Transverse colon (tissue), 3 donors: ENCODE results near the gene JAKMIP1.

Experiments used
- EP300 ChIP-seq: sonication (generic); formaldehyde crosslinking; IDR thresholded peaks from one replicate; pipeline ENCODE4 v1.6.1; 2017; ENCODE audit warnings: antibody characterized with exemption, low read depth
- TF ChIP-seq, protein P1 (sequence below), 5 experiments: fragments of 200-600 bp in 3 of 5; fragments of 450-650 bp in 2 of 5; sonication (generic) in 3 of 5; IDR thresholded peaks; 1 replicate in 2 of 5; 2 replicates in 3 of 5; pipeline ENCODE4 v1.5.1; 2016 to 2017; ENCODE audit warnings: antibody characterized with exemption in 5 of 5, inconsistent platforms in 3 of 5, mild to moderate bottlenecking in 2 of 5, moderate library complexity in 1 of 5

DNA sequence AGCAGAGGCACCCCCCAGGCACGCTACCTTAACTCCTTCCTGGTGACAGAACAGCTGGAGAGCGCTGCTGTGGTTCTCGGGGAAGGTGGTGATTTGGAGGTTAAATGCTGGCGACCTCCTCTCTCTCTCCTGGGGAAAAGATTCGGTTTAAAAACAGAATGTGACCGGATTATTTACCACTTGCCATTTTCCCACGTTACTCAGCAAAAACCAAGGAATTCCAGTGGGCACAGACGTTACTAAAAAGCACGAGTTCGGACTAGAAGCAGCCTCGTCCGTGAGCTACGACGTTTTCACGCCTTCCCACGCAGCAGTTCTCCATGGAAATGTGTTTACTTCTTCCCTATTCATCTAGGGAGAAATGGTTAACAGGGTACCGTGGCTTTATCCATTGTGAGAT lies 149.8 kb downstream of the JAKMIP1 start:
- no peak for TF ChIP-seq EP300
- TF ChIP-seq, protein P1, sequence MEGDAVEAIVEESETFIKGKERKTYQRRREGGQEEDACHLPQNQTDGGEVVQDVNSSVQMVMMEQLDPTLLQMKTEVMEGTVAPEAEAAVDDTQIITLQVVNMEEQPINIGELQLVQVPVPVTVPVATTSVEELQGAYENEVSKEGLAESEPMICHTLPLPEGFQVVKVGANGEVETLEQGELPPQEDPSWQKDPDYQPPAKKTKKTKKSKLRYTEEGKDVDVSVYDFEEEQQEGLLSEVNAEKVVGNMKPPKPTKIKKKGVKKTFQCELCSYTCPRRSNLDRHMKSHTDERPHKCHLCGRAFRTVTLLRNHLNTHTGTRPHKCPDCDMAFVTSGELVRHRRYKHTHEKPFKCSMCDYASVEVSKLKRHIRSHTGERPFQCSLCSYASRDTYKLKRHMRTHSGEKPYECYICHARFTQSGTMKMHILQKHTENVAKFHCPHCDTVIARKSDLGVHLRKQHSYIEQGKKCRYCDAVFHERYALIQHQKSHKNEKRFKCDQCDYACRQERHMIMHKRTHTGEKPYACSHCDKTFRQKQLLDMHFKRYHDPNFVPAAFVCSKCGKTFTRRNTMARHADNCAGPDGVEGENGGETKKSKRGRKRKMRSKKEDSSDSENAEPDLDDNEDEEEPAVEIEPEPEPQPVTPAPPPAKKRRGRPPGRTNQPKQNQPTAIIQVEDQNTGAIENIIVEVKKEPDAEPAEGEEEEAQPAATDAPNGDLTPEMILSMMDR (IDR thresholded peaks at IDR 0.05) = no peak
